ENCODE results near the gene VSNL1.

Gene VSNL1

DNA sequence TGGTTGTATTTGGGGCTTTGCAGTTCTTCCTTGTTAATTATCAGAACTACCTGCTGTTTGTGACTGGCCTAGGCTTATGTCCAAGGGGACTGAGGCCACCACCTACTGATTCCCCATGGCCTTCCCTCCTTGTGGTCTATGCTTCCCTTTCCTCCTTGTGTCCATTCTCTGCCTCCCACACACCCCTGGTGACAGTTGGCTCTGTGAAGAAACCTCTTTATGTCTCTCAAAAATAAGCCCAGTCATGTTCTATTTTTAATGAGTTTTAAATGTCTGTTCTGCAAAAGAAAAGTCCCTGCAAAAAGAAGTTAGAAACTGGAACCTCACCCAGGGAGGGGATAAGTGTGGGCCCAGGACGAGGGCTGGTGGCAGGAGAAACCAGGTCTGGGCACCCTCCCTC, 108.1 kb downstream of the VSNL1 start:
- no peak for DNase-seq

DNA sequence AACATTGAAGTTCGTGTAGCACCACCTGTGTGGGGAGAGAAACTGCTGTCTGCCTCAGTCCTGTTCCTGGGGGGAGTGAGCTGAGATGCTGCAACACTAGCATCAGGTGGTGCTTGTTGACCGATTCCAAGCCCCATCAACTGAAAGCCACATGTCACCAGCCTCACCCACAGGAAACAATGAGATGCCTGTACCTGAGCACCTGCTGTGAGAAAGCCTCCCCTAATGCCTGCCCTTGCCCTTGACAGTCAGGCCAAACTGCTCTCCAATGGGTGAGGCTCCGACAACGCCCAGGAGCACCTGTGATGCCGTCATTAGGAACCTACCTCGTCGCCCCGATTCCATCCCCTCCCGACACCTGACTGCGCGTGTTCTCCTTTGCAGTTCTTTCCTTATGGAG, 108.5 kb downstream of the VSNL1 start:
- DNase-seq = no peak

DNA sequence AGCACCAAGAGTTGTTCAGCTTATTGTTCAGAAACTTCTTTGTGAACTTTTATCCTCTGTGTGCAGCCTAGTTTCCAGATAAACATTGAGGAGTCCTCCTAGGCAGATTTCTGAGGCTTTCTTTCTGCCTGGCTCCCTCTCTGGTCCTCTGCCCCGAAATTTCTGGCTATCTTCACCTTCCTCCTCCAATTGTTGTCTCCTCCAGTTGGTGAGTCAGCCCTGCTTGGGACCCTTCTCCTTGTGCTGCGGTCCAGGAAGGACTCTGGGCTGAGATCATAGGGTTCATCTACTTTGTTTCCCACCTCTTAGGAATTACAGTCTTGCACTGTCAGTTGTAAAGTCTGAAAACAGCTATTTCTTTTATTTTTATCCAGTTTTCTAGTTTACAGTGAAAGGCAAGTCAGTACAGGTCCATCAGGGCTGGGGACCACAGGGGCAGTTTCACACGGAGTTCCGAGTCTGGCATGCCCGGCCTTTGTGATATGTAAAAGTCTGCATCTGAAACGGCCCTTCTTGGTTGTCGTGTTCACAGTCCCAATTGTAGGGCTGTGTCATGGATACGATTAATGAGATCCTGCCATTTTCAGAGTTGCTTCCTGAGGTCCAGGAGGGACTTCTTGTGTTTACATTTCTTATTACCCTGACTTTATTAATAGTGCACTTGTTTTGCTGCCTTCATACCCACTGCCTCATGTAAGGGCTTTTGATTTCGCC, 112.3 kb downstream of the VSNL1 start:
- DNase-seq = no peak

DNA sequence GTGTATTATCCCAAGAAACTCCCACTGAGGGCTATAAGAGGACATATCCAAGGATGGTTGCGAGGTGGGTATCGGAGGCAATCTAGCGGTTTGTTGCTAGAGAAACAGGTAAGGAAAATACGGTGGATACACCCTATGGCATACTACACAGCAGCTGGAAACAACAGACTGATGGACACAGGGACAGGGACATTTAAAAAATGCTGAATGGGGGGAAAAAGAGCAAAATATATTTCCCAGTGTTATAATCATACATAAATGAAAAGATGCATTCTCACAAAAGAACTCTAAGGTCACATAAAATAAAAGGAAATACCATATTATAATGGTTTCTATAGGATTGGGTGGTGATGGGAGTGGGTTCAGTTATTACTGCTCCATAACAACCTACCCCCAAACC, 117.3 kb downstream of the VSNL1 start:
- DNase-seq = no peak

DNA sequence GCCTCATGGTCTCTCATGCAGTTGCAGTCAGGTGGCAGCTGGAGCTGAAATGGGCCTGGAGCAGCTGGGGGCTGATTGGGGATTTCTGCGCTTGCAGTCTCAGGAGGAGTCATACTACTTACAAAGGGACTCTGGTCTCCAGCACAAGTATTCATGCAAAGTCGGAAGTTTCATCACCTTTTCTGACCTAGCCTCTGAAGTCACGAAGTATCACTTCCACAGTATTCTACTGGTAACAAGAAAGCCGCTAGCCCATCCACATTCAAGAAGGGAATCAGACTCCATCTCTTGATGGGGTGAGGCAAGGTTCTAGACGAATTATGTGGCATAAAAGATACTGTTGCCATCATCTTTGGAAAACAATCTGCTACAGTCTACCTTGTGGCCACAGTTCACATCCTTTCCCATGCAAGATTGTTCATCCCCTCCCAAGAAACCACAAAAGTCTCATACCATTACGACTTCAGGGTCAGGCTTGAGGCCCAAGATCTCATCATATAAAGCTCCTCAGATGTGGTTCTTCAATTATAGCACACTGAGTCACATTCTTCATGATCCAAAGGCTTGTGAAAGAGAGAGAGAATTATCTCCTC, 117.9 kb downstream of the VSNL1 start:
- DNase-seq = no peak

DNA sequence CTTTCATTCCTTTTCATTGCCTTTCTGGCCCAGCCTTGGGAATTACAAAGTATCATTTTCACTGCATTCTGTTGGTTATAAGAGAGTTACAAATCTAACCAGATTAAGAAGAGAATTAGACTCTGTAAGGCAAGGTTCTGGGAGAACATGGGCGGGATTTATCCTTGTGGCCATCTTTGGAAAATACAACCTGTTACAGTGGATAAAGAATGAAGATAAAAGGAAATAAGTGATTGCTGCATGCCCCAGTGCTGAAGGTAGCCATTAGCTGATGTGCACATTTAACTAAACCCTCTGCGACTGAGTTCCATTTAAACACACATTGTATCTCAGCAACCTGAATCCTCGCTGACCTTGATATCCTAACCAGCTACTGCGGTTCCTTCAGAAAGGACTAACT, 119.7 kb downstream of the VSNL1 start:
- no peak for DNase-seq

DNA sequence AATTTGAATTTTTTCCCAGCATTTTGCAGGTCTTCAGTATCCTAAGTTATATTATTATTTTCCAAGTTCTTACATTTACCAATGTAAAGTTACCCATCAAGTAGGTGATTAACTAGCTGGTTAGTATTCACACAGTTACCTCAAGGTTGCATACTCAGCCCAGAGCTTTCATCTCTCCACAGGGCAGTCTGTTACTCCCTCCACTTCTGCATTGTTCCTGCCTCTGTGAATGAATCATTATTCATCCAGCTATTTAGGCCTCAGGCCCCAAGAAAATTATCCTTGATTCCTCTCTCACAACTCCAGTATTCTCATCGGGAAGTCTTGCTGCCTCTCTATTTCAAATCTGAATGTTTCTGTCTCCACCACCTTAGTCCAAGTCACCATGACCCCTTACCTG, 121.0 kb downstream of the VSNL1 start:
- DNase-seq = no peak

DNA sequence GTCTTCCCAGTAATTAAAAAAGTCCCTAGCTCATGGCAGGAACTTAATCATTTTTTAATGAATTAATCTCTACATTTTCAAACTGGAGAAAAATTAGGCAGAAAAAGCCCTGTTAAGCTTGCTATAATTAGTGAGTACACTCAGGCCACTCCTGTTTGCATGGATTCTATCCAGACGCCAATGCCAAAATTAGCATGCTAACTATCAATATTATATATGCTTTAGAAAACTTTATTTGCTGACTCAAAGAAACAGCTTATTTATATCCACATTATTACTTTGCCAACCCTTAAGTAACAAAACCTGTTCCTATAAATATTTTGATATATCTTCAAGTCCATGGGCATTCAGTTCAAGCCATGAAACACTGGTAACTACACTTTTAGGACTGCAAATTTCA, 122.2 kb downstream of the VSNL1 start:
- DNase-seq = no peak

DNA sequence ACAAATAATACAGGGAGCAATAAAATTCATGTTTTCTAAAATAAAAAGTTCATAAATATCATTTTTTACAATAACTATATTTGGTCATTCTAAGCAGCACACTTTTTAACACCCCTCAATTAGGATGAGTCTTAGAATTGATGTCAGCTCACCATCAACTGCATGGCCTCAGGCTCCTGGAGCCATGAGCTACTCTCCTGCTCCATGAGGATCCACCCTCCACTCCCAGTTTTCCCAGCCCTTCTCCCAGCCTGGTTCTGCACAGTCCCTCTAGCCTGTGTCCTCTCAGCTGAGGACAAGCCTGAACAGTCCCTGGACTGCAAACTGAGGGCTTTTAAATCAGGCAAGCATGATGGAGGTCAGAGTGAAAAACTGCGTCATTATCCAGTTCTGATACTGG, 124.0 kb downstream of the VSNL1 start:
- DNase-seq = no peak

DNA sequence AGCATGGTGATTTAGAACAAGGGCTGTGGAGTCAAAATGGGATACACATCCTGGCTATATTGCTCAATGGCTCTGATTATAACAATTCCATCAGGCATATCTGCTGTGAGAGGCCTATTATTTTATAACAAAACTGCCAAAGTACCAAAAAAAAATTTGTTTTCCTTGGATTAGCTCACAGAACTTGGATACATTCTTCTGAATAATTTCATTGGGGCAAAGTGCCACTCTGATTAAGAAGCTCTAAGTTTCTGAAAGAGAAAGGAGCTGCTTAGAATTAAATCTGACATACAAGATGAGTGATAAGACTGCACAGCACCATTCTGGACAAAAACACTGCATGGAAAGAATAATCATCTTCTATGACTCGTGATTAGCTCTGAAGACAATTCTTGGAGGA, 127.4 kb downstream of the VSNL1 start:
- no peak for DNase-seq

DNA sequence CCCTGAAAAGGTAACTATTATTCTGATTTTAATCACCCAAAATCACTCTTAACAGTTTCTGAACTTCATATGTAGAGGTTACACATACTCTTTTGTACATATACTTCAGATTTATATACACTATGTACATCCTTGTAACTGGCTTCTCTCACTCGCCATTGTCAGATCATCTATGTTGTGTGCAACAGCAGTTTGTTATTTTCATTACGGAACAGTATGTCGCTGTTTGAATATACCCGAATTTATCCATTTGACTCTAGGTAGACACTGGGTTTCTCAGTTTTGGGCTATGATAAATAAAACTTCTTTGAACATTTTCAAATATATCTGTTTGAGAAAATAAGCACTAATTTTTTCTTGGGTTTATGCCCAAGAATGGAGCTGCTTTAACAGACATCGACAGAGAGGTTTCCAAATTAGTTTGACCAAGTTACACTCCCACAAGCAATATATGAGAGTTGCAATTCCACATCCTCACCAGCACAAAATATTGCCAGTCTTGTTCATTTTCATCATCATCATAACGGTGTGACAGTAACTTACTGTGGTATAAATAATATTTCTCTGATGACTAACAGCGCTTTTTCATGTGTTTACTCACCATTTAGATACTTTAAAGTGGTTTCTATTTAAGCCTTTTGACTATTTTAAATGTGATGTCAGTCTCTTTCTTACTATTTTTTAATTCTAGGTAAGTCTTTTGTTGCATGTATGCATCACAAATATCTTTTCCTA, 132.3 kb downstream of the VSNL1 start:
- no peak for DNase-seq

DNA sequence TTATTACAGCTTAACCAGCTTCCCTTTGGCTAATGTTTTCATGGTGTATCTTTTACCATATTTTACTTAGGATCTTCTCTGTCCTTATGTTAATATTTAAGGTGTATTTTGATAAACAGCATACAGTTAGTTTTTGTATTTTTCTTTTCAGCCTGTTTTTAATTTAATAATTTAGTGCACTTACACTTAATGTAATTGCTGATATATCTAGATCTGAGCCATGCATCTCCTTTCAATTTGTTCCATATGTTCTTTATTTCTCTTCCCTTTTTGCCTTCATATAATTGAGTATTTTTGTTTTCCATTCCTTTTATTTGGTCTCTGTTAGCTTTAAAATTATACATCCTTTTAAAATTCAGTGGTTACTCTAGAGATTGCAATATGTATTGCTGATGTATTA, 134.3 kb downstream of the VSNL1 start:
- DNase-seq = no peak

DNA sequence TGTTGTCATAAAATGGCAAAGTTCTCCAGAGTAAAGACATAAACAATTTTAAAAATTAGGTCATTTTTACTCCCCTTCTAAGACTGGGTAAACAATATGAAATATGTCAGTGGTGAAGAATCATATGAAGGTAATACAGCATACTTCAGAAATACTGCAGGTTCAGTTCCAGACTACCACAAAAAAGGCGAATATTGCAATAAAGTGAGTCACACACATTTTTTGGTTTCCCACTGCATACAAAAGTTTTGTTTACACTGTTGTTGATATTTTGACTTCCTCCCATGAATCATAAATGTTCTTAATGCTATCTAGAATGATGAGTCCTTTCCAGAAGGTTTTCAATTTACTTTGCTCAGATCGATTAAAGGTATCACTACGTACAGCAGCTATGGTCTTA, 139.6 kb downstream of the VSNL1 start:
- no peak for DNase-seq

DNA sequence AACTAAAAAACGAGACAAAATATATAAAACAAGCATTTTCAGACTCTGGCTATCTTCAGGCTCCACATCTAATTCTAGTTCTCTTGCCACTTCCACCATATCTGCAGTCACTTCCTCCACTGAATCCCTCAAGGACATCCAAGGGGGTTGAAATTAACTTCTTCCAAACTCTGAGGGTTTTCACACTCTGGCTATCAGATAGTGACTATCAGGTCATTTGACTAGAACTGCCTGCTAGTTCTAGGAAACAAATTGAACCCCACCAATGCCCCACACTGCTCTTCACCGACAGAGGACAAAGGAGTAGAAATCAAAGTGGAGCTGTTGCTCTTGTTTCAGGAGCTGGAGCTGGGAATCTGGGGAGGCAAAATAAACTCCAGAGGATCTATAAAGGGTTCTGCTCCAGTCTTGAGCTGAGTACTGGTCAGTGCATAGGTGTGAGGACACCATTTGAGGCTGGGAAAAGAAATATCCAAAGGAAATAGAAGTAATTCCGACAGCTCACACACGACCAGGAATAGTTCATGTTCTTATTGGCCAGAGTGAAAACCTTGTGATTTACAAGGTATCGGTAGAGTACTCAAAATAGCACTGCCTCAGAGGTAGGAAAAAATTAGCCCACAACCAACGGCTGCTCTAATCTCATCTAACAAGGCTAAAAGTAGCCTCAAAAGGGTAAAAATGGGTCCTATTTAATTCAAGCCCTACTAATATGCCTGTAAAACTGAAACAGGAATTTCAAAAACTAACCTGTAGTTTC, 141.8 kb downstream of the VSNL1 start:
- no peak for DNase-seq

DNA sequence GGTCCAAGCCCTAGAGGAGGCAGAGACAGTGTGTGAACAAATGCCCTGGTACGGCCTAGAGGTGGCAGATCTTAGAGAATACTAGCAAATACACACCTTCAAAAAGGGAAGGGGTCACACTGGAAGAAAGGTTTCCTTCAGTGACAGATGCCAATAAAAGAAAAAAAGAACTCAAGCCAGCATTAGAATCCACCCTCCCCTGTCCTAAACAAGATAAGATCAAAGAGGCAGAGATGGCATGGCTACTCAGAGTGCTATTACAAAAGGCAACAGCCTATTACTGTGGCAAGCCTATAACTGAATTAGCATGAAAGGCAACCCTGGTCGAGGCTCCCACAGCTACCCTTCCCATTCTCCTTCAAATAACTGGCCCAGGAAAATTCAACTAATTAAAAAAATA, 143.5 kb downstream of the VSNL1 start:
- no peak for DNase-seq

DNA sequence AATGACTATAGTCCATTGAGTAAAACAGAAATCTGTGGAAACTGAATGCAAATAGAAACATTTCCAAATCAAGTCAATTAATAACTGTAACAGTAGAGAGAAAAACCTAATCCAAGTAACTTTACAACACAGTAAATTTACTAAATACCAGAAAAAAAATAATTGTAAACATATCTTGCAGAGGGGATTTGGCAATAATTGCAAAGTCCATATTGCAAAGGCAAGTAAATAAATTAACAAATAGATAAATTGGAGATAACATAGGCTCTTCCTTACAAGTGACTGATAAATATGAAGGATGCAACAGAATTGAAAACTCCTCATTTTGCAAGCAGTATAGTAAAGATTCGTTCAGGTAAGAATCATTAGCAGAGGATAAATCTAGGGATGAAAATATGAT, 148.1 kb downstream of the VSNL1 start:
- DNase-seq = no peak

DNA sequence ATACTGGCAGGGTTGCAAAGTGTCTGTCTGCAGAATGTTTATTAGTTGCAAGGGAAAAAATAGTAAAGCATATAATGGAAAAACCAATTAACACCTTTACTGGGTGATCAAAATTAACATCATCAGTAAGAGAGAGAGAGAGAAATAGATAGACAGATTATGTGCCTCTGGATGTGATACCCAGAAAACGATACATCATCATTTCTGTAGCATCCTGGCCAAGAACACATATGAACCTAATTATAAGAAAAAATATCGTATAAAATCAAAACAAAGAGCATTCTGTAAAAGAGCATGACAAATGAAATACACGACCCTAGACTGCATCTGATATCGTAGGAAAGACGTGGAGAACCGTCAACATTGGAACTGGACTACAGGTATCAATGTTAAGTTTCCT, 148.5 kb downstream of the VSNL1 start:
- no peak for DNase-seq

DNA sequence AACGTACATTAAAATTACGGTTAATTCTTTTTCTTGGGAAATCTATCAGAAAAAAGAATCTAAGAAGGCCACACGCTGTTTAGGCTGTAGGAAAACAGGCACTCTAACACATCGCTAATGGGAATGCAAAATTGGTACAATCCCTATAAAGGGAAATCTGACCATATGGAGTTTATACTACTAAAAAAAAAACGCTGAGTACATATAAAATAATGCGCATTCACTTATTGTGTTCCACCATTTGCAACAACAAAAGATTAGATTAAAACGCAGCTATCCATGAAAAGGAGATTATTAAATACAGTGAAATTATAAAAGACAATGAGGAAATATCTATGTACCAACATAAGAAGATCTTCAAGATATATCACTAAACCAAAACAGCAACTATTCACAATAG, 150.3 kb downstream of the VSNL1 start:
- DNase-seq = no peak

All from stimulated activated CD4-positive, alpha-beta T cell treated with anti-CD3 and anti-CD28 coated beads, Interleukin-12 subunit alpha, Interleukin-12 subunit beta, amount 100 ng/mL, for 4 hours (primary cell).